A204.1 (cell line): ENCODE results near the gene GFOD1.
"Not testable (repeated sequence)": the region's sequence is repeated elsewhere in the genome, so short reads cannot be mapped to it uniquely, and the experiment has no call there.

Experiments used
- FAIRE-seq: peaks from 2 replicates; lab custom pipeline; 2012; peaks lifted over from hg19 to GRCh38; lab: Jason Lieb, UNC

Gene GFOD1

DNA sequence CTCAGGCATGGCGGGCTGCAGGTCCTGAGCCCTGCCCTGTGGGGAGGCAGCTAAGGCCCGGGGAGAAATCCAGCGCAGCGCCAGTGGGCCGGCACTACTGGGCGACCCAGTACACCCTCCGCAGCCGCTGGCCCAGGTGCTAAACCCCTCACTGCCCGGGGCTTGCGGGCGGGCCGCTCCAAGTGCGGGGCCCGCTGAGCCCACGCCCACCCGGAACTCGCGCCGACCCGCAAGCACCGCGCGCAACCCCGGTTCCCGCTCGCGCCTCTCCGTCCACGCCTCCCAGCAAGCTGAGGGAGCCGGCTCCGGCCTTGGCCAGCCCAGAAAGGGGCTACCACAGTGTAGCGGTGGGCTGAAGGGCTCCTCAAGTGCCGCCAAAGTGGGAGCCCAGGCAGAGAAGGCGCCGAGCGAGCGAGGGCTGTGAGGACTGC is 23.8 kb upstream of the GFOD1 start:
- not testable (repeated sequence) for FAIRE-seq

GRCh38 chr6:13510433-13510832 is 23.0 kb upstream of the GFOD1 start:
- FAIRE-seq: not testable (repeated sequence)

DNA sequence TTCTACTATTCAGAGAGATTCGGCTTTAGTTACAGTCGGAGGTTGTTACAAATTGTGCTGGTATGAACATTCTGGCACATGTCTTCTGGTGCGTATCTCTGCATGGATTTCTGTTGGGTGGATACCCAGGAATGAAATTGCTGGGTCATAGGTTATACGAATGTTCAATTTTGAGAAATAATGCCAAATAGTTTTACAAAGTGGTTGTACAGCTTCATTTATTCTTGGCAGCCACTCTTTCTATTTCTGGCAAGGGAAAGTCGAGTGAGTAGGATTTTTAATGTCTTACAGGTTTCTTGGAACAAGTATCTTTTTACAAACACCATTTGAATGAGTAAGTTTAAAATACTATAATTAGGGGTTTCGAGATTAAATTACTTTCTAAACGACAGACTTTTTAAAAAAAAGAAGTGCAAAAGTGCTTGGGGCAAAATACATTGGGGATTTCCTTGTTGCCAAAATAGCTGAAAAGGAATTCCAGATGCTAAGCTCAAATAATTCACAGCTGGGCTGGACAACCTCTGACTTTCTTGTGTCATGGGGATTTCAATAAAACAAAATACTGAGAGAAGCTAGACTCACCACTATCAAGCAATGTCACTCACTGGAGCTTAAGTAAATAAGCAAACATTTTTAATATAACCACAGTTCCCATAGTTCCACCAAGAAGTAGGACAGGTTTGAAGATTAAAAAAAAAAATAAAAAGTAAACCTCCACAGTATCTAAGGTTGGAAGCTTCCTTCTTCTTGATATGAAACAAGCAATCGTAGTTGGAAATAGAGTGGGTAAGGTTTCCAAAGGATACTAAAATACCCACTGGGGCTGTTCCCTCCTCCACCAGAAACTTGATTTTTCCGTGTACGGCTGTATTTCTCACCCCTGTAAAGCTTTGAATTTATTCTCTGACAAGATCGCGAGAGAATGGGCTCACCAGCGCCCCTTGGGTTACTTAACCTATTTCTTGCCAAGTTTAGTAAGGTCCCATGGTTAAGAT is 21.6 kb upstream of the GFOD1 start:
- no peak for FAIRE-seq

GRCh38 chr6:13507306-13507860 is 20.0 kb upstream of the GFOD1 start:
- no peak for FAIRE-seq

DNA sequence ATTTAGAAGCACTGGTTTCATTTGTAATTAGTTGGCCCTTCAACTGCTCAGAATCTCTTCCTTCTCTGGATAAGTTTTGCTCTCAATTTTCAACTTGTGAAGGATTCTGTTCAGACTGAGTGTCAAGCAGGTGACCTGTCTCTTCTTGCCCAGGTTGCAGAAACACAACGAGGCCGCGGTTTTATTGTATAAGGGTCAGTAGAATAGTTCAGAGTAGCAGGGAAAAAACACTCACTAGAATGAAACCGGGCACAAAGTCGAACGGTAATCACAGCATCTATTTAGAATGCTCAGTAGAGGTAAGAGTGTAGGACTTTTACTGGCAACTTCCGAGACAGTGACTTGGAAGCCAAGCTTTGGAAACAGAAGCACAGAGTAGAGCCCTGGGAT is 17.9 kb upstream of the GFOD1 start:
- no peak for FAIRE-seq

DNA sequence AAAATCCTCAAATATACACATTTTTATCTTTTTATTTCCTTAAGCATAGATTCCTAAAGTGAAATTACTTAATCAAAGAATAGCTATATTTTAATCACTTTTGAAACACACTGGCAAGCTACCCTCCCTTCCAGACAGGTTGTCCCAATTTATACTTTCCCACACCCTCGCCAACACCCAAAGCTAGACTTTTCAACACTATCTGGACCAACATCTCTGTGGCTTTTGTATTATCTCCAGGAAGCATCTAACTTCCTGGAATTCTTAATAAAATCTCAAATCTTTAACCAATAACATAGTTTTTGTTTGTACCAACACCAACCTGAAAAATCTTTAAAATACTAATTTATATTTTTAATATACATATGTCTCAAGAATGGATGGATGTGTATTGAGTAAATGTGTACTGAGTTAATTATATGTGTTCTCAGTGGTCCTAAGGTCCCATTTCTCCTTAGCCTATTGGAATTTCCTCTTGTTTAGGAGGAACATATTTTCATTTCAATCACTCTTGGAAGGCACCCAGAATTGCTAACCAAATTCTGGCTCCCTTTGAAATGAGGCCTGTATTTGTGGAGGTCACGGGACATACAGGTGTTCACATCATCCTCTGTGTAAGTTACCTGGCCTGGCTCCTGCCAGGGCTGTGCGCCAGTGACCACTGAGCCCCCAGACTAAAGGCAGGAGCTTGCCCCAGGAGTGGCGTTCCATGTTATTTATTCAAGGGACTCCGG is 17.4 kb upstream of the GFOD1 start:
- FAIRE-seq: no peak

DNA sequence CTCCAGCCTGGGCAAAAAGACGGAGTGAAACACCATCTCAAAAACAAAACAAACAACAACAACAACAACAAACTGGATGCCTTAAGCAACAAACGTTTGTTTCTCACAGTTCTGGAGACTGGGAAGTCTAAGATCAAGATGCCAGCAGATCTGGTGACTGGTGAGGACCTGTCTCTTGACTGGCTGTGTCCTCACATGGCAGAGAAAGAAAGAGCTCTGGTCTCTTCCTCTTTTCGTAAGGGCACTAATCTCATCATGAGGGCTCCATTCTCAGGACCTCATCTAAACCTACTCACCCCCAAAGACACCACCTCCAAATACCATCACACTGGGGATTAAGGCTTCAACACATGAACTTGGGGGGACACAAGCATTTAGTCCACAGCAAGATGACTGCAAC is 13.5 kb upstream of the GFOD1 start:
- no peak for FAIRE-seq

DNA sequence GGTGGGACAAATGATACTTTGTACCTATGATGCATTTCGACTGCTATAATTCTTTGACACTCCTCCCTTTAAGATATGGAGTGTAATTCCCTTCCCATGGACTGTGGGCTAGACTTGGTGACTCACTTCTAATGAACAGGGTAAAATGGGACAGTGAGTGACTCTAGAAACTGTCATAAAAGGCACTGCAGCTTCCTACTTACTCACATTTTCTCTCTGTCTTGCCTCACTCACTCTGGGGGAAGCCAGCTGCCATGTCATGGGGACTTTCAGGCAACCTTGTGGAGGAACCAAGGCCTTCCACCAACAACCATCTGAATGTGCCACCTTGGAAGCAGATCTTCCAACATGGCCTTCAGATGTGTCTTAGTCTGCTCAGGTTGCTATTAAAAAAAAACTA is 12.9 kb upstream of the GFOD1 start:
- FAIRE-seq: no peak

GRCh38 chr6:13496513-13497190 is 9.3 kb upstream of the GFOD1 start:
- FAIRE-seq: no peak

DNA sequence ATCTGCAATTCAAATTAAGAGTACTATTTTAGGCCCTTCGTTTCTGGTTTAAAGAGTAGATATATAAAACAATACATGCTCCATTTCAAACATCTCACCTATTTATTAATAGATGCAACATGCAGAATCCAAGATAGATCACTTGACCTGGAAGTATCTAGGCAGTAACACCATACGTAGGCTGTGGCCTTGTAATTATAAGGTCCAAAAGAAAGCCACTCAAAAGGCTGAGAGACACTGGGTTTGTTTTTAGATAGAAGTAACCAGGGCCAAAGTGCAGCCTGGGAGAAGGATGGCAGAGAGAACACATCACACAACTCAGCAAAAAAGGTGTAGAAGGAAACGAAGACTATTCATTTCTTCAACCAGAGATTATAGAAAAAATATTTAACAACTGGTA is 8.4 kb upstream of the GFOD1 start:
- no peak for FAIRE-seq

- no peak for FAIRE-seq
Measured at GRCh38 chr6:13495112-13495776, 7.8 kb upstream of the GFOD1 start.

GRCh38 chr6:13494137-13494536 is 6.7 kb upstream of the GFOD1 start:
- FAIRE-seq: no peak

DNA sequence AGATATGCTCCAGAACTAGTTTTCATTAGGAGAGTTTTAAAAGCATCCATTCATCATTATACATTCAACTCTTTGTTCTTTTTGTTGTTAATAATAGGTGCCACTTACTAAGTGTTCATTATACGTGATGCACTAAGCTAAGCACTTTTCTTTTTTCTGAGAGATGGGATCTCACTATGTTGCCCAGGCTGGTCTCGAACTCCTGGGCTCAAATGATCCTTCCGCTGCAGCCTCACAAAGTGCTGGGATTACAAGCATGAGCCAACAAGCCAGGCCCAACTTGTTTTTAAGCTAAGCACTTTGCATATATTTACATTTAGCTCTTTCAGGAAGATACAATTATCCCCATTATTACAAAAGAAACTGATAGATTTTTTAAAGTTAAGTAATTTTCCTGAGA is 5.7 kb upstream of the GFOD1 start:
- no peak for FAIRE-seq

DNA sequence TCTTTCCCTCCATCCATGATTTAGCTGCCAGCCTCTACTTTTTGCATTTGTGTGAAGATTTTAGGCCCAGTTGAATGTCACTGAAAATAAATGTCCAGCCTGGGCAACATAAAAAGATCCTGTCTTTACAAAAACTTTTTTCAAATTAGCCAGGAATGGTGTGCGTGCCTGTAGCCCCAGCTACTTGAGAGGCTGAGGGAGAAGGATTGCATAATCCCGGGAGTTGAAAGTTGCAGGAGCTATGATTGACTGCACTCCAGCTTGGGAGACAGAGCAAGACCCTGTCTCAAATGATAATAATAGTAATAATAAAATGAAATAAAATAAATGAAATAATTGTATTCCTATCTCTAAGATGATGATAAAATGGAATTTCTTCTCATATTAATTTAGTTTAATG is 5.0 kb upstream of the GFOD1 start:
- no peak for FAIRE-seq

GRCh38 chr6:13491538-13491937 is 4.1 kb upstream of the GFOD1 start:
- no peak for FAIRE-seq

DNA sequence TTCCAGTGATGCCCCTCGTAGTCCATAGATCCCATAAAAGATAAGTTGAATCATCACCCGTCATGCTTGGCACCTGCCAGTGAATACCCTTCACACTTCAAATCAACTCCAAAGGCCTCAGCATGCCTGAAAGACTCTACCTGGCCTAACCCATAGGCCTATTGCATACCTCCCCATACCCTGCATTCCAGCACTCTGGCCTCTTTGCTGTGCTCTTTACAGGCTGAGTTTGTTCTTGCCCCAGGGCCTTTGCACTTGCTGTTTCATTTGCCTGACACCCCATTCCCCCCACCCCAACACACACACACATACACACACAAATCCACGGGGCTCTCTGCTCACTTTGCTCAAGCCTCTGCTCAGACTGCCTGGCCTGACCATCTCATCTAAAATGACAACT is 3.0 kb upstream of the GFOD1 start:
- no peak for FAIRE-seq

DNA sequence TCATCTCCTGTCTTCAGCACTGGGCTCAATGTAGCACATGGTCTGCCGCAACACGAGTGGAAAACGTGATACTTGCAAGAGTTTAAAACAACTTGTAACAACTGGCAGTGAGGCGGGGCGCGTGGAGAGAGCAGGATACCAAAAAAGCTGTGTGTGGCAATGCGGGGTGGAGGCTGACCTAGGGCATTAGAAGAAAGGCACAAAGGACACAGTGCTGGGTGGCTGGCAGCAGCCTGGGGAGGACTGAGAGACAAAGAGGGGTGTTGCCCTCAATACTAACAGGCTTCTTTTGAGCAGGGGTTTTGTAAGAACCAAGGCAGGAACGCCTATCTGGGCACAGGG is 1.5 kb upstream of the GFOD1 start:
- no peak for FAIRE-seq

DNA sequence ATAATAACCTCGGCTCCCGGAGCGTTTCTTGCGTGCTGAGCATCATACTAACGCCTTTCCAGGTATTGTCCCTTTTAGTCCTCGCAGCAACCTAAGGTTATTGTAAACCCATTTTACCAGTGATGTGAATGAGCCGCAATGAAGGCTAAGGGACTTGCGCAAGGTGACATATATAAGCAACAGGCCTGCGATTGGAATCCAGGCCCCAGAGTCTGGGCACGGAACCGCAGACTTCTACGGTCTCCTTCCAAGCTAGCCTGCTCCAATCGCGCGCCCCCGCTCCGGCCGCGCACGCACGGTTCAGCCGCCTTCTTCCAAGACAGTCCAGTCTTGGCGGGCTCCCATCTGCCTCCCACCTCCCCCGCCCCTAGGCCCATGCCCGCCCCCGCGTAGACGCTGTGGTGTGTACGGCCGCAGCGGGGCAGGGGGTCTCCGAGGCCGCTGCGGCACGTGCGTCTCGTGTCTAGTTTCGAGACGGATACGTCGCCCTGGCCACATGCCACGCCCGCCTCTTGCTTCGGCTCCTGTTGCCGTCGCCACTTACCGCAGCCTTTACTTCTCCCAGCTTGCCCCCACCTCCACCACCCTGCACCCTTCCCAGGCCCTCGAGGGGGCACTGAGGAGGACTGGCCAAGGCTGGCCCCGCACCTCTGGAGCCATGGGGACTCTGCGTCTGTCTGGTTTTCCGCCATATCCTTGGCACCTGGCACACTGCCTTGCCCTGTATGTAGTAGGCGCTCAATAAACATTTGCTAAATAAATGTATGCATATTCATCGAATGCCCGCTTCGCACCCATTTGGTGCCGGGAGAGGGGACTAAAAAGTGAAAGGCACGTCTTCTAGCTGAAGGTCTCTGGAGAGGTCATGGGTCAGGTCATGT is 855 bp upstream of the GFOD1 start:
- FAIRE-seq: no peak

DNA sequence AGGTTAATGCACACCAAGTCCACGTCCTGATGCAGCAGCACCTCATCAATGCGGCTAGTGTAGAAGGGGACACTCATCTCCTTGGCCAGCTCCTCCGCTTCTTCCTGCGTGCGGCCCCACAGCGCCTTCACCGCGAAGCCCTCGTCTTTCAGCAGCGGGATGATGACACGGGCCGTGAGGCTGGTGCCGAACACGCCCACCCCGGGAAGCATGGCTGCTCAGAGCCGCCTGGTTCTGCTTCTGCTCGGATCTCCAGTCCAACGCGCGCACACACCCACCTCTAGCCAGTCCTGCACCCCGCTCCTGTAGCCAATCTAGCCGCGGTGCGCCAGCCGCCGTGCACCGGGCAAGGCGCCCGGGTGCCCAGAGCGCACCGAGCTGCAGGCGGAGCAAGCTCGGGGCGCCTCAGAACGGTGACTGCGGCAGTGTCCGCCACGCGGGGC is 700 bp downstream of the GFOD1 start:
- no peak for FAIRE-seq

DNA sequence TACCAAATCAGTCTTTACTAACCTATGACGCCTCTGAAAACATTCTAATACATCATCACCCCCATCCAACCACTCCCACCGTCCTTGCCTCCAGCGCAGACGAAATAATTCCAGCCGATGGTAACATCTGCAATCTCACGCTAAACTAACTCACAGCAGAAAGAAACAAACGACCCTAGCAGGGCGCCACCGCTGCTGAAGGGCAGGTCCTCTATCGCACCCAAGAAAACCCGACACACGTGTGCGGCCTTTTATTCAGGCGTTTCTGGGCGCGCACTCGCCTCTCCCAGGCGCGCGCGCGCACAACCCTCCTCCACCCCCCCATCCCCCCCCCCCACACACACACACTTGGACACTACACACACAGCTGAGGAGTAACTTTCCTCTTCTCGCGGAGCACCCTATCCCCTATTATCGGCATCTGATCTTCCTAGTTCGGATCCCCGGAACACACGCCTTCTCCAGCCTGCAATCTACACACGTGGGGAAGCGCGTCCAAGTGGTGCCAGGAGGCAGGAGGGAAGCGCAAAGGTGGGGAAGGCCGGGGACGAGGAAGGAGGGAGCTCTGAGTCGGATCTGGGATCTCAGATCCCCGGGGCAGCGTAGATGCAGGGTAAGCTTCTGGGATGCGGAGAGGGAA is 1.4 kb downstream of the GFOD1 start:
- FAIRE-seq: no peak

GRCh38 chr6:13485303-13485702 is 2.1 kb downstream of the GFOD1 start:
- no peak for FAIRE-seq
